NCI-H2227 (cell line): ENCODE data around the gene HNF1B.

ENCODE experiments used
- DNase-seq: peaks from one replicate; lab custom pipeline; 2025; ENCODE audit not compliant: unreplicated experiment; lab: John Stamatoyannopoulos, UW

HNF1B gene

GRCh38 chr17:37761961-37762360, 17.1 kb upstream of the HNF1B start:
- DNase-seq, result no peak

GRCh38 chr17:37761059-37761458, 16.2 kb upstream of the HNF1B start:
- DNase-seq, result no peak

- no peak for DNase-seq
Measured at GRCh38 chr17:37759014-37759637, 14.3 kb upstream of the HNF1B start.

GRCh38 chr17:37756051-37756450, 11.2 kb upstream of the HNF1B start:
- no peak for DNase-seq

GRCh38 chr17:37755455-37755854, 10.6 kb upstream of the HNF1B start:
- no peak for DNase-seq

GRCh38 chr17:37754363-37754762, 9.5 kb upstream of the HNF1B start:
- no peak for DNase-seq

- no peak for DNase-seq
Measured at GRCh38 chr17:37752482-37752881, 7.6 kb upstream of the HNF1B start.

GRCh38 chr17:37750768-37751475, 6.1 kb upstream of the HNF1B start:
- no peak for DNase-seq

- no peak for DNase-seq
Measured at GRCh38 chr17:37750292-37750691, 5.4 kb upstream of the HNF1B start.

- DNase-seq, result no peak
Measured at GRCh38 chr17:37747222-37747621, 2.4 kb upstream of the HNF1B start.

GRCh38 chr17:37746617-37747016, 1.8 kb upstream of the HNF1B start:
- DNase-seq, result no peak

- no peak for DNase-seq
Measured at GRCh38 chr17:37745801-37746426, 1.1 kb upstream of the HNF1B start.

- no peak for DNase-seq
Measured at GRCh38 chr17:37744633-37744927, 279 bp downstream of the HNF1B start.

GRCh38 chr17:37743875-37744632, 805 bp downstream of the HNF1B start:
- DNase-seq, result no peak

GRCh38 chr17:37743612-37743874, 1.3 kb downstream of the HNF1B start:
- no peak for DNase-seq

GRCh38 chr17:37742762-37743611, 1.9 kb downstream of the HNF1B start:
- DNase-seq, result no peak

- no peak for DNase-seq
Measured at GRCh38 chr17:37742116-37742761, 2.6 kb downstream of the HNF1B start.

- DNase-seq, result no peak
Measured at GRCh38 chr17:37741341-37742115, 3.3 kb downstream of the HNF1B start.

- no peak for DNase-seq
Measured at GRCh38 chr17:37740915-37741314, 3.9 kb downstream of the HNF1B start.

- DNase-seq, result no peak
Measured at GRCh38 chr17:37737971-37738370, 6.9 kb downstream of the HNF1B start.
